Natural killer cell (primary cell): Measurements from ENCODE around the gene RYR2. TPM values are rescaled to one million over a fixed set of nuclear protein-coding genes. Genes with fewer than 3 reads are reported as not detected.

ENCODE experiments used
- ATAC-seq, 3 donors: fragments of 150-1000 bp in 2 of 3; fragments of 200-7000 bp in 1 of 3; cut with Tn5 transposase; 1 replicate in 1 of 3; 2 replicates in 2 of 3; pipeline ENCODE4 v1.10.0; 2021; ENCODE audit warnings: mild to moderate bottlenecking in 2 of 3, moderate library complexity in 2 of 3
- DNase-seq, 2 donors: peaks; one replicate each; pipeline versions ENCODE4 v3.0.0 to v3.0.0-alpha.2; 2013 to 2021; ENCODE audit warnings: mixed read lengths in 1 of 2
- H3K27ac ChIP-seq: one replicate; pipeline ENCODE4 v1.5.1; 2013; ENCODE audit warnings: mild to moderate bottlenecking, low read length
- H3K27me3 ChIP-seq: one replicate; pipeline ENCODE4 v1.6.1; 2013; ENCODE audit warnings: low read length; ENCODE audit not compliant: control insufficient read depth, insufficient read depth
- H3K36me3 ChIP-seq: one replicate; pipeline ENCODE4 v1.6.1; 2013; ENCODE audit warnings: low read length; ENCODE audit not compliant: control insufficient read depth, insufficient read depth
- H3K4me1 ChIP-seq: one replicate; pipeline ENCODE4 v1.6.1; 2013; ENCODE audit warnings: low read length; ENCODE audit not compliant: control insufficient read depth, insufficient read depth
- H3K4me3 ChIP-seq: one replicate; pipeline ENCODE4 v1.5.1; 2013; ENCODE audit warnings: low read length
- H3K9me3 ChIP-seq: one replicate; pipeline ENCODE4 v1.6.1; 2013; ENCODE audit warnings: low read length; ENCODE audit not compliant: control insufficient read depth, insufficient read depth
- H3K27ac Mint-ChIP-seq, 2 donors: one replicate each; pipeline ENCODE4 v1.8.0; 2022; ENCODE audit warnings: mild to moderate bottlenecking in 2 of 2, mixed read lengths in 2 of 2, moderate library complexity in 1 of 2
- H3K27me3 Mint-ChIP-seq, 2 donors: one replicate each; pipeline ENCODE4 v1.8.0; 2022; ENCODE audit warnings: low read depth in 2 of 2, mixed read lengths in 2 of 2
- H3K36me3 Mint-ChIP-seq: one replicate; pipeline ENCODE4 v1.8.0; 2022; ENCODE audit warnings: mixed read lengths
- H3K4me1 Mint-ChIP-seq, 2 donors: one replicate each; pipeline ENCODE4 v1.8.0; 2022; ENCODE audit warnings: mixed read lengths in 2 of 2
- H3K4me3 Mint-ChIP-seq: one replicate; pipeline ENCODE4 v1.8.0; 2022; ENCODE audit warnings: mild to moderate bottlenecking, moderate library complexity, mixed read lengths
- H3K9me3 Mint-ChIP-seq, 2 donors: one replicate each; pipeline ENCODE4 v1.8.0; 2022; ENCODE audit warnings: mixed read lengths in 2 of 2
- CTCF ChIP-seq: fragments of 200-600 bp; IDR thresholded peaks from one replicate; pipeline ENCODE4 v1.8.0; 2022; ENCODE audit warnings: antibody characterized with exemption
- WGBS: methylation state at CpG from one replicate; pipeline ENCODE4 v1.1.7; 2013; ENCODE audit warnings: missing lambda C conversion rate; ENCODE audit not compliant: insufficient coverage; 5-methylcytosine and 5-hydroxymethylcytosine counted together
- intact Hi-C: fragments of 100-400 bp; cut with micrococcal nuclease; formaldehyde crosslinking; loops from one replicate; pipeline ENCODE4 v1.14.2; 2022
- total RNA-seq, 4 donors: library from RNA; stranded (reverse); fragments of 120-200 nt in 1 of 4; gene quantifications; one replicate each; pipeline versions ENCODE4 v1.2.3 to v1.2.4, GENCODE V29; 2013 to 2022

RYR2 gene
- total RNA-seq, 3 donors from 2014 or later (not counting 1 experiment from before 2014, with no cell fraction given): 0.13 to 1.2 (median 0.38) TPM

- ATAC-seq: no peak
- DNase-seq: no peak
- Mint-ChIP-seq H3K27me3 (no peaks in the 10 kb centered on the region), H3K4me1 (no peaks in the 10 kb centered on the region), H3K9me3 (peaks cover 0 to 5% of the 10 kb centered on the region in 2 donors), H3K27ac (no peak overlapping the region), H3K4me3 (no peak overlapping the region), H3K36me3 (no peaks in the 10 kb centered on the region)
- Histone ChIP-seq H3K9me3 (no peaks in the 10 kb centered on the region), H3K4me1 (no peaks in the 10 kb centered on the region), H3K27me3 (no peaks in the 10 kb centered on the region), H3K36me3 (no peaks in the 10 kb centered on the region), H3K4me3 (no peak overlapping the region), H3K27ac (no peak overlapping the region)
- WGBS: 97% methylated on average over 3 of the region's 3 CpGs
- no peak for TF ChIP-seq CTCF
- intact Hi-C loops: no loop called here
Observed at GRCh38 chr1:237187842-237188241, 145.9 kb downstream of the RYR2 start.

- no peak for ATAC-seq
- no peak overlapping the region for H3K27ac Mint-ChIP-seq
- 93% methylated on average over 8 of the region's 9 CpGs for WGBS
Observed at GRCh38 chr1:237191403-237191802, 149.4 kb downstream of the RYR2 start.

GRCh38 chr1:237197470-237198425 is 155.8 kb downstream of the RYR2 start:
- Histone ChIP-seq H3K4me1 (no peaks in the 10 kb centered on the region), H3K27ac (no peak overlapping the region), H3K36me3 (no peaks in the 10 kb centered on the region), H3K27me3 (no peaks in the 10 kb centered on the region), H3K9me3 (no peaks in the 10 kb centered on the region), H3K4me3 (no peak overlapping the region)
- ATAC-seq (peak in 1 of 3 donors; percentile 10), DNase-seq (no peak)
- TF ChIP-seq CTCF: no peak
- Mint-ChIP-seq H3K9me3 (peaks cover 0 to 6% of the 10 kb centered on the region in 2 donors), H3K4me1 (no peaks in the 10 kb centered on the region), H3K4me3 (no peak overlapping the region), H3K27ac (no peak overlapping the region), H3K36me3 (no peaks in the 10 kb centered on the region), H3K27me3 (no peaks in the 10 kb centered on the region)
- intact Hi-C loops: no loop called here
- WGBS: 72% methylated on average over 7 of the region's 7 CpGs

More at GRCh38 chr1:237191403-237191802, 149.4 kb downstream of the RYR2 start:
- H3K4me3 Mint-ChIP-seq: no peak overlapping the region
- Histone ChIP-seq H3K4me1 (no peaks in the 10 kb centered on the region), H3K27ac (no peak overlapping the region), H3K27me3 (no peaks in the 10 kb centered on the region), H3K4me3 (no peak overlapping the region), H3K36me3 (no peaks in the 10 kb centered on the region), H3K9me3 (no peaks in the 10 kb centered on the region)
- no peaks in the 10 kb centered on the region for H3K27me3 Mint-ChIP-seq
- intact Hi-C loops: no loop called here
- H3K36me3 Mint-ChIP-seq: no peaks in the 10 kb centered on the region
- TF ChIP-seq CTCF: no peak
- H3K9me3 Mint-ChIP-seq: peaks cover 0 to 8% of the 10 kb centered on the region in 2 donors
- no peak for DNase-seq
- H3K4me1 Mint-ChIP-seq: no peaks in the 10 kb centered on the region
